ENCODE results near the gene ASB4. TPM values are rescaled to one million over a fixed set of nuclear protein-coding genes. Genes with fewer than 3 reads are reported as not detected.

ASB4 gene
- total and polyA plus RNA-seq, 2 donors (not counting 3 experiments of a cell fraction or from before 2014, with no cell fraction given): not detected

DNA sequence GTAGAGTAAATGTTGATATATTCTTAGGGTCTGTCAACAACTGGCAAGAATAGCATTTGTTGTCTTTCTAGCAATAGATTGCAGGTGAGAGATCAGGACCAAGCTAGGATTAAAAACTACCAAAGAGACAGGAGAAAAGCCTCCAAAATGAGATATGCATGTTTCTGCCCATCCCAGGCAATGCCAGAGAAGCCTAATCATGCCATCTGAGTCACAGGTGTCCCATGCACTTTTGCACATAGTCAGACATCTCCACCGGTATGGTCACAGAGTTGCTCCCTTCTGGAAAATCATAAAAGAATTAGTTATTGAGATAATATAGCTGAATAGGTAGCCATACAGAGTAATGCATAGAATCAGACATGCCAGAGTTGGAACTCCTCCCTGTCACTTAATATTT lies 59.9 kb downstream of the ASB4 start:
- no peak for TF ChIP-seq GATA2 (IDR thresholded peaks at IDR 0.05; ENCODE audit: insufficient read depth, insufficient read length, low read depth, low read length)
- TF ChIP-seq FOS (IDR thresholded peaks at IDR 0.05; ENCODE audit: borderline replicate concordance, insufficient read depth, low read length): no peak
- TF ChIP-seq JUN (IDR thresholded peaks at IDR 0.05; ENCODE audit: borderline replicate concordance, insufficient read depth, insufficient read length, low read depth): no peak
- TF ChIP-seq MYC (IDR thresholded peaks at IDR 0.05; ENCODE audit: low read depth, low read length): no peak
- TF ChIP-seq, protein P1, sequence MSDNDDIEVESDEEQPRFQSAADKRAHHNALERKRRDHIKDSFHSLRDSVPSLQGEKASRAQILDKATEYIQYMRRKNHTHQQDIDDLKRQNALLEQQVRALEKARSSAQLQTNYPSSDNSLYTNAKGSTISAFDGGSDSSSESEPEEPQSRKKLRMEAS (IDR thresholded peaks at IDR 0.05; ENCODE audit: insufficient read depth, insufficient read length): no peak
- no peak for TF ChIP-seq EZH2 (IDR thresholded peaks at IDR 0.05; ENCODE audit: borderline replicate concordance, low read depth, low read length, severe bottlenecking)
- TF ChIP-seq POLR2AphosphoS5 (IDR thresholded peaks at IDR 0.05; ENCODE audit: insufficient read depth, low read depth, low read length): no peak
- TF ChIP-seq POLR2A (IDR thresholded peaks at IDR 0.05; ENCODE audit: low read depth, low read length): no peak
- no peaks in the 10 kb centered on the region for H3K9me1 ChIP-seq (replicated peaks; ENCODE audit: control insufficient read depth, extremely low read depth, insufficient read depth, low read length)
- no peaks in the 10 kb centered on the region for H4K20me1 ChIP-seq (replicated peaks; ENCODE audit: control insufficient read depth, extremely low read depth, insufficient read depth, low read length)
- intact Hi-C loops (cut with micrococcal nuclease) (loop anchor here (1.0 to 2.0 kb wide), 3 partner anchors 43 to 139 kb away; no protein-coding TSS in a partner anchor), dilution Hi-C loops (cut with MboI; ENCODE audit: extremely low pct_ligation_motif_present, low sequenced_read_pairs) (no loop called here)
- H3K79me2 ChIP-seq (ENCODE audit: control insufficient read depth, insufficient read depth, low read length): no peaks in the 10 kb centered on the region
- H3K4me1 ChIP-seq (ENCODE audit: control insufficient read depth, extremely low read depth, insufficient read depth, low read length): peaks cover 15% of the 10 kb centered on the region
- no peak overlapping the region for H3K4me3 ChIP-seq (replicated peaks in 1 of 3; ENCODE audit: insufficient read depth in 1 of 3, low read depth in 1 of 3, low read length in 3 of 3)
- peak overlapping the region; percentile 91 for H3K4me2 ChIP-seq (ENCODE audit: insufficient read depth, low read length)
- DNase-seq (ENCODE audit: low read depth, low spot score) (peak; percentile 17), FAIRE-seq (no peak)
- ChIA-PET POLR2A (no interaction called here), CTCF (interaction anchor here (0.8 to 27.9 kb wide), 29 partner anchors 10 to 226 kb away, joined by 3 to 917 read pairs (median 4); partner anchors contain the start of gene DYNC1I1)
- peak overlapping the region; percentile 92 for H2AFZ ChIP-seq (ENCODE audit: low read depth, low read length)
- H3K9ac ChIP-seq (replicated peaks; ENCODE audit: extremely low read depth, insufficient read depth, low read length): no peak overlapping the region
- no peak overlapping the region for H3K27ac ChIP-seq (ENCODE audit: insufficient read depth, low read depth, low read length)
- no peaks in the 10 kb centered on the region for H3K9me3 ChIP-seq (replicated peaks; ENCODE audit: control insufficient read depth, insufficient read depth, low read length)
- H3K27me3 ChIP-seq (ENCODE audit: control insufficient read depth in 2 of 2, insufficient read depth in 2 of 2, low read length in 2 of 2): peaks cover 0 to 3% of the 10 kb centered on the region in 2 experiments
- BruUV-seq (replicated peaks): no TSS peak
- no peaks in the 10 kb centered on the region for H3K36me3 ChIP-seq (ENCODE audit: control insufficient read depth in 2 of 2, extremely low read depth in 1 of 2, insufficient read depth in 2 of 2, low read length in 2 of 2)

DNA sequence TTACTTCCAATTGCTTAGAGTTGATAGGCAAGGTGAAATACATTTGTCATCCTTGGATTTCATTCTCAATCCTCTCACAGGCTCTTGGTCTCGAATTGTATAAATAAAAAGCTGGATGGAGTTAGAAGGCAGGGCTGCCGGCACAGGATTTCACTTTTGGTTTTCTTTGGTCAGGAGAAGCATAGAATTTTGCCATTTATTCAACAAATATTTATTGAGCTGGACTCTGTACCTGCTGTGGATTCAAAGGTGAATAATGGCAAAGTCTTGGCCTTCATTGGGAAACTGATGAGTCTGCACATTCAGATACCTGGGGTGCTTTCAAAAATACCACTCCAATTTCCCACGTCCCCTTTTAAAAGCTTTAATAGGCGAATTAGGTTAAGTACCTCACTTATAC lies 60.9 kb downstream of the ASB4 start:
- intact Hi-C loops (cut with micrococcal nuclease): loop anchor here (2.0 kb wide), 1 partner anchor 42 kb away; no protein-coding TSS in a partner anchor
- Histone ChIP-seq H3K79me2 (ENCODE audit: control insufficient read depth, insufficient read depth, low read length) (no peaks in the 10 kb centered on the region), H3K27ac (ENCODE audit: insufficient read depth, low read depth, low read length) (no peak overlapping the region), H3K36me3 (ENCODE audit: control insufficient read depth in 2 of 2, extremely low read depth in 1 of 2, insufficient read depth in 2 of 2, low read length in 2 of 2) (no peaks in the 10 kb centered on the region), H3K4me3 (replicated peaks in 1 of 3; ENCODE audit: insufficient read depth in 1 of 3, low read depth in 1 of 3, low read length in 3 of 3) (no peak overlapping the region), H3K9me1 (replicated peaks; ENCODE audit: control insufficient read depth, extremely low read depth, insufficient read depth, low read length) (no peaks in the 10 kb centered on the region), H2AFZ (ENCODE audit: low read depth, low read length) (no peak overlapping the region), H3K27me3 (ENCODE audit: control insufficient read depth in 2 of 2, insufficient read depth in 2 of 2, low read length in 2 of 2) (peaks cover 0 to 3% of the 10 kb centered on the region in 2 experiments), H4K20me1 (replicated peaks; ENCODE audit: control insufficient read depth, extremely low read depth, insufficient read depth, low read length) (no peaks in the 10 kb centered on the region), H3K4me1 (ENCODE audit: control insufficient read depth, extremely low read depth, insufficient read depth, low read length) (peaks cover 15% of the 10 kb centered on the region), H3K9me3 (replicated peaks; ENCODE audit: control insufficient read depth, insufficient read depth, low read length) (no peaks in the 10 kb centered on the region), H3K9ac (replicated peaks; ENCODE audit: extremely low read depth, insufficient read depth, low read length) (no peak overlapping the region), H3K4me2 (ENCODE audit: insufficient read depth, low read length) (no peak overlapping the region)
- ChIA-PET CTCF (interaction anchor here (0.5 to 27.9 kb wide), 5 partner anchors 17 to 1152 kb away, joined by 3 to 917 read pairs (median 46); no protein-coding TSS in a partner anchor), POLR2A (no interaction called here)
- no peak for TF ChIP-seq JUN (IDR thresholded peaks at IDR 0.05; ENCODE audit: borderline replicate concordance, insufficient read depth, insufficient read length, low read depth)
- TF ChIP-seq, protein P1 (IDR thresholded peaks at IDR 0.05; ENCODE audit: insufficient read depth, insufficient read length): no peak
- TF ChIP-seq EZH2 (IDR thresholded peaks at IDR 0.05; ENCODE audit: borderline replicate concordance, low read depth, low read length, severe bottlenecking): no peak
- TF ChIP-seq POLR2AphosphoS5 (IDR thresholded peaks at IDR 0.05; ENCODE audit: insufficient read depth, low read depth, low read length): no peak
- TF ChIP-seq MYC (IDR thresholded peaks at IDR 0.05; ENCODE audit: low read depth, low read length): no peak
- TF ChIP-seq, protein P2, sequence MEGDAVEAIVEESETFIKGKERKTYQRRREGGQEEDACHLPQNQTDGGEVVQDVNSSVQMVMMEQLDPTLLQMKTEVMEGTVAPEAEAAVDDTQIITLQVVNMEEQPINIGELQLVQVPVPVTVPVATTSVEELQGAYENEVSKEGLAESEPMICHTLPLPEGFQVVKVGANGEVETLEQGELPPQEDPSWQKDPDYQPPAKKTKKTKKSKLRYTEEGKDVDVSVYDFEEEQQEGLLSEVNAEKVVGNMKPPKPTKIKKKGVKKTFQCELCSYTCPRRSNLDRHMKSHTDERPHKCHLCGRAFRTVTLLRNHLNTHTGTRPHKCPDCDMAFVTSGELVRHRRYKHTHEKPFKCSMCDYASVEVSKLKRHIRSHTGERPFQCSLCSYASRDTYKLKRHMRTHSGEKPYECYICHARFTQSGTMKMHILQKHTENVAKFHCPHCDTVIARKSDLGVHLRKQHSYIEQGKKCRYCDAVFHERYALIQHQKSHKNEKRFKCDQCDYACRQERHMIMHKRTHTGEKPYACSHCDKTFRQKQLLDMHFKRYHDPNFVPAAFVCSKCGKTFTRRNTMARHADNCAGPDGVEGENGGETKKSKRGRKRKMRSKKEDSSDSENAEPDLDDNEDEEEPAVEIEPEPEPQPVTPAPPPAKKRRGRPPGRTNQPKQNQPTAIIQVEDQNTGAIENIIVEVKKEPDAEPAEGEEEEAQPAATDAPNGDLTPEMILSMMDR (IDR thresholded peaks at IDR 0.05; ENCODE audit: extremely low read depth in 1 of 2, insufficient read depth in 1 of 2, low read depth in 1 of 2, low read length in 2 of 2): no peak
- dilution Hi-C loops (cut with MboI; ENCODE audit: extremely low pct_ligation_motif_present, low sequenced_read_pairs): no loop called here
- BruUV-seq (replicated peaks): no TSS peak
- FAIRE-seq: no peak
- no peak for DNase-seq (ENCODE audit: low read depth, low spot score)

Data from endothelial cell of umbilical vein (primary cell).